Cardiac fibroblast (primary cell): ENCODE measurements around the gene RGR.

Source experiments
- DNase-seq, 2 donors: peaks; one replicate each; pipeline versions ENCODE4 v3.0.0 to v3.0.0-alpha.2; 2010; ENCODE audit warnings: low read depth in 2 of 2
- H3K4me3 ChIP-seq, 2 donors: replicated peaks in 1 of 2; 1 replicate in 1 of 2; 2 replicates in 1 of 2; pipeline ENCODE4 v1.5.1; 2011; ENCODE audit warnings: low read depth in 2 of 2, low read length in 2 of 2, mild to moderate bottlenecking in 2 of 2, moderate library complexity in 1 of 2
- TF ChIP-seq, protein P1 (sequence below): IDR thresholded peaks from one replicate; pipeline ENCODE4 v1.5.1; 2011; ENCODE audit warnings: low read depth, mild to moderate bottlenecking, low read length, inconsistent platforms

The RGR gene

GRCh38 chr10:84205853-84206525 is 38.9 kb upstream of the RGR start:
- TF ChIP-seq, protein P1, sequence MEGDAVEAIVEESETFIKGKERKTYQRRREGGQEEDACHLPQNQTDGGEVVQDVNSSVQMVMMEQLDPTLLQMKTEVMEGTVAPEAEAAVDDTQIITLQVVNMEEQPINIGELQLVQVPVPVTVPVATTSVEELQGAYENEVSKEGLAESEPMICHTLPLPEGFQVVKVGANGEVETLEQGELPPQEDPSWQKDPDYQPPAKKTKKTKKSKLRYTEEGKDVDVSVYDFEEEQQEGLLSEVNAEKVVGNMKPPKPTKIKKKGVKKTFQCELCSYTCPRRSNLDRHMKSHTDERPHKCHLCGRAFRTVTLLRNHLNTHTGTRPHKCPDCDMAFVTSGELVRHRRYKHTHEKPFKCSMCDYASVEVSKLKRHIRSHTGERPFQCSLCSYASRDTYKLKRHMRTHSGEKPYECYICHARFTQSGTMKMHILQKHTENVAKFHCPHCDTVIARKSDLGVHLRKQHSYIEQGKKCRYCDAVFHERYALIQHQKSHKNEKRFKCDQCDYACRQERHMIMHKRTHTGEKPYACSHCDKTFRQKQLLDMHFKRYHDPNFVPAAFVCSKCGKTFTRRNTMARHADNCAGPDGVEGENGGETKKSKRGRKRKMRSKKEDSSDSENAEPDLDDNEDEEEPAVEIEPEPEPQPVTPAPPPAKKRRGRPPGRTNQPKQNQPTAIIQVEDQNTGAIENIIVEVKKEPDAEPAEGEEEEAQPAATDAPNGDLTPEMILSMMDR = no peak
- DNase-seq = no peak
- no peak overlapping the region for H3K4me3 ChIP-seq

DNA sequence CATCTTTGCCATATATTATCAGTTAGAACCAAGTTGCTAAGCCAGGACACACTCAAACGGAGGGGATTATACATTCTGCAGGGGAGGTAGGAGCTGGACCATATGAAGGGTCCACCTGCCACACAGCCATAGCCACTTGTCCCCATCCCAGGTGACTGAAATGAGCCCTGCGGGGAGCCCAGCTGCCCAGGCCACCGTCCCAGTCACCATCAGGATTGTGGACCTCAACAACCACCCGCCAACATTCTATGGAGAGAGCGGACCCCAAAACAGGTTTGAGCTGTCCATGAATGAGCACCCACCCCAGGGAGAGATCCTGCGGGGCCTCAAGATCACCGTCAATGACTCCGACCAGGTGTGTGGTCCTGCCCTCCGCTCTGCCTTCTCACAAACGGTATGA is 36.8 kb upstream of the RGR start:
- no peak for DNase-seq
- TF ChIP-seq, protein P1 = no peak
- H3K4me3 ChIP-seq = no peak overlapping the region

- TF ChIP-seq, protein P1 = no peak
Observed at GRCh38 chr10:84211566-84211965, 33.3 kb upstream of the RGR start.

DNA sequence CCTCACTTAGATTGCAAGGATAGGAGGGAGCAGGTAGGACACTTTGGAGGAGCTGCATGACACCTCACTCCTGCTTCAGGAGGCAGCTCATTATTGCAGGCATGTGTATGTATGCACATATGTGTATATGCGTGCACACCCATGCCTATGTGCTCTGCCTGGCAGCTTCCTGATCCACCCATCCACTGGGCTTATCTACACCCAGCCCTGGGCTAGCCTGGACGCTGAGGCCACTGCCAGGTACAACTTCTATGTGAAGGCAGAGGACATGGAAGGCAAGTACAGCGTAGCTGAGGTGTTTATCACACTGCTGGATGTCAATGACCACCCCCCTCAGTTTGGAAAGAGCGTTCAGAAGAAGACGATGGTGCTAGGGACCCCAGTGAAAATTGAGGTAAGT is 32.8 kb upstream of the RGR start:
- H3K4me3 ChIP-seq = no peak overlapping the region
- TF ChIP-seq, protein P1 = no peak

More at GRCh38 chr10:84211566-84211965, 33.3 kb upstream of the RGR start:
- no peak overlapping the region for H3K4me3 ChIP-seq
- DNase-seq = no peak

DNA sequence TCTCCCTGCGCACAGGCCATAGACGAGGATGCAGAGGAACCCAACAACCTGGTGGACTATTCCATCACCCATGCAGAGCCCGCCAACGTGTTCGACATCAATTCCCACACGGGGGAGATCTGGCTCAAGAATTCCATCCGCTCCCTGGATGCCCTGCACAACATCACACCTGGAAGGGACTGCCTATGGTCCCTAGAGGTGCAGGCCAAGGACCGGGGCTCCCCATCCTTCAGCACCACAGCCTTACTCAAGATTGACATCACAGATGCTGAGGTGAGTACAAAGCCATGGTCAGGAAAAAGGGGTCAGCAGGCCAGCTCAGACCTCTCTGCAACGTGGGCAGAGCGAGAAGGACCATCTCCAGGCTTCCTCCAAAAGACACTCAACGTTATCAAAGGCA is 31.8 kb upstream of the RGR start:
- DNase-seq = no peak
- TF ChIP-seq, protein P1 = no peak

More for the DNA sequence above, 32.8 kb upstream of the RGR start:
- no peak for DNase-seq

GRCh38 chr10:84214046-84214572 is 30.7 kb upstream of the RGR start:
- TF ChIP-seq, protein P1 = no peak
- H3K4me3 ChIP-seq = no peak overlapping the region

More for the DNA sequence above, 31.8 kb upstream of the RGR start:
- no peak overlapping the region for H3K4me3 ChIP-seq

More at GRCh38 chr10:84214046-84214572, 30.7 kb upstream of the RGR start:
- DNase-seq = no peak
